GM19397 (cell line): Measurements from ENCODE around the gene NDP.

Experiments
- ATAC-seq: cut with Tn5 transposase; IDR thresholded peaks from one replicate; pipeline ENCODE4 v1.9.1; 2021; ENCODE audit warnings: mild to moderate bottlenecking, moderate library complexity; ENCODE audit not compliant: unreplicated experiment

The NDP gene

GRCh38 chrX:43973249-43974099 is at the start of gene NDP:
NDP (minus strand) TSS chrX:43973390; CDS start chrX:43958645, 14,745 bp downstream.
- ATAC-seq = no peak

GRCh38 chrX:44022964-44023363 is 49.8 kb upstream of the NDP start:
- ATAC-seq = no peak

- no peak for ATAC-seq
These were observed 47.5 kb upstream of the NDP start for GRCh38 chrX:44020693-44021092.

- no peak for ATAC-seq
These were observed 46.7 kb upstream of the NDP start for GRCh38 chrX:44019911-44020310.

- no peak for ATAC-seq
These were observed 44.5 kb upstream of the NDP start for GRCh38 chrX:44017676-44018075.

GRCh38 chrX:44016906-44017305 is 43.7 kb upstream of the NDP start:
- ATAC-seq = no peak

GRCh38 chrX:44012484-44013096 is 39.4 kb upstream of the NDP start:
- no peak for ATAC-seq

GRCh38 chrX:44011506-44011905 is 38.3 kb upstream of the NDP start:
- ATAC-seq = no peak

- ATAC-seq = no peak
These were observed 37.4 kb upstream of the NDP start for GRCh38 chrX:44010626-44011025.

GRCh38 chrX:44006081-44006480 is 32.9 kb upstream of the NDP start:
- no peak for ATAC-seq

- no peak for ATAC-seq
These were observed 30.8 kb upstream of the NDP start for GRCh38 chrX:44003975-44004374.

GRCh38 chrX:44002567-44002966 is 29.4 kb upstream of the NDP start:
- no peak for ATAC-seq

GRCh38 chrX:43998374-43998773 is 25.2 kb upstream of the NDP start:
- ATAC-seq = no peak

GRCh38 chrX:43996491-43996890 is 23.3 kb upstream of the NDP start:
- ATAC-seq = no peak

- ATAC-seq = no peak
These were observed 12.9 kb upstream of the NDP start for GRCh38 chrX:43986083-43986482.

GRCh38 chrX:43985511-43985910 is 12.3 kb upstream of the NDP start:
- no peak for ATAC-seq

GRCh38 chrX:43978226-43978625 is 5.0 kb upstream of the NDP start:
- no peak for ATAC-seq

- no peak for ATAC-seq
These were observed 3.0 kb upstream of the NDP start for GRCh38 chrX:43976205-43976604.

GRCh38 chrX:43975796-43976195 is 2.6 kb upstream of the NDP start:
- ATAC-seq = no peak

GRCh38 chrX:43974741-43975465 is 1.7 kb upstream of the NDP start:
- no peak for ATAC-seq

- ATAC-seq = no peak
These were observed 898 bp upstream of the NDP start for GRCh38 chrX:43974100-43974475.
